MV-4-11 (cell line): ENCODE data around the gene RNU2-63P.
"Not testable (repeated sequence)": the region's sequence is repeated elsewhere in the genome, so short reads cannot be mapped to it uniquely, and the experiment has no call there.

Source experiments
- DNase-seq: peaks from one replicate; lab custom pipeline; 2025; lab: John Stamatoyannopoulos, UW

The RNU2-63P gene

GRCh38 chr2:87981182-87981581 is 35.2 kb downstream of the RNU2-63P start:
- not testable (repeated sequence) for DNase-seq

GRCh38 chr2:87972385-87972784 is 44.0 kb downstream of the RNU2-63P start:
- DNase-seq, result not testable (repeated sequence)
